HL-60/S4 treated with retinoic acid at 250 ng/mL for 4 days and 3 days (cell line): ENCODE data around the gene TSFM.

Source experiments
- in situ Hi-C: fragments of 300-500 bp; cut with MboI; formaldehyde crosslinking; loops from 2 replicates; pipeline ENCODE4 v1.7.0; 2022; ENCODE audit warnings: low sequenced_read_pairs

Gene TSFM

GRCh38 chr12:57777911-57778310 lies 4.7 kb upstream of the TSFM start:
- in situ Hi-C loops = no loop called here

GRCh38 chr12:57779736-57780135 lies 2.9 kb upstream of the TSFM start:
- in situ Hi-C loops = no loop called here

GRCh38 chr12:57780284-57780897 lies 2.2 kb upstream of the TSFM start:
- in situ Hi-C loops = no loop called here

- in situ Hi-C loops = no loop called here
These were observed 1.3 kb upstream of the TSFM start for GRCh38 chr12:57781244-57781643.

GRCh38 chr12:57781801-57782200 lies 786 bp upstream of the TSFM start:
- in situ Hi-C loops = no loop called here

- in situ Hi-C loops = no loop called here
These were observed 362 bp upstream of the TSFM start for GRCh38 chr12:57782243-57782607.

GRCh38 chr12:57783466-57783801 lies 847 bp downstream of the TSFM start:
- in situ Hi-C loops = no loop called here

- in situ Hi-C loops = no loop called here
These were observed 1.3 kb downstream of the TSFM start for GRCh38 chr12:57783861-57784260.

- in situ Hi-C loops = no loop called here
These were observed 11.3 kb downstream of the TSFM start for GRCh38 chr12:57793920-57794319.

GRCh38 chr12:57795354-57795753 lies 12.8 kb downstream of the TSFM start:
- in situ Hi-C loops = no loop called here

- in situ Hi-C loops = no loop called here
These were observed 14.4 kb downstream of the TSFM start for GRCh38 chr12:57796996-57797395.

GRCh38 chr12:57797933-57798332 lies 15.3 kb downstream of the TSFM start:
- in situ Hi-C loops = no loop called here

GRCh38 chr12:57800965-57801364 lies 18.4 kb downstream of the TSFM start:
- in situ Hi-C loops = no loop called here

GRCh38 chr12:57802607-57803006 lies 20.0 kb downstream of the TSFM start:
- in situ Hi-C loops = no loop called here

GRCh38 chr12:57803319-57803893 lies 20.8 kb downstream of the TSFM start:
- in situ Hi-C loops = no loop called here

GRCh38 chr12:57806677-57807076 lies 24.1 kb downstream of the TSFM start:
- in situ Hi-C loops = no loop called here

GRCh38 chr12:57807285-57807684 lies 24.7 kb downstream of the TSFM start:
- in situ Hi-C loops = no loop called here

GRCh38 chr12:57808351-57808750 lies 25.8 kb downstream of the TSFM start:
- in situ Hi-C loops = no loop called here

GRCh38 chr12:57809425-57809824 lies 26.8 kb downstream of the TSFM start:
- in situ Hi-C loops = no loop called here

GRCh38 chr12:57810450-57810849 lies 27.9 kb downstream of the TSFM start:
- in situ Hi-C loops = no loop called here

GRCh38 chr12:57811028-57811755 lies 28.6 kb downstream of the TSFM start:
- in situ Hi-C loops = no loop called here

- in situ Hi-C loops = no loop called here
These were observed 30.8 kb downstream of the TSFM start for GRCh38 chr12:57813111-57813970.
